HG03378 (cell line): ENCODE measurements around the gene RASA3.

Experiments used
- ATAC-seq: cut with Tn5 transposase; IDR thresholded peaks from one replicate; pipeline ENCODE4 v1.9.1; 2021; ENCODE audit warnings: mild to moderate bottlenecking, moderate library complexity; ENCODE audit not compliant: unreplicated experiment

Gene RASA3

GRCh38 chr13:114057166-114058050 is 75.0 kb downstream of the RASA3 start:
- no peak for ATAC-seq

GRCh38 chr13:114056205-114057013 is 76.0 kb downstream of the RASA3 start:
- ATAC-seq, result no peak

- ATAC-seq, result no peak
Measured at GRCh38 chr13:114055766-114056165, 76.7 kb downstream of the RASA3 start.

GRCh38 chr13:114054830-114055439 is 77.5 kb downstream of the RASA3 start:
- ATAC-seq, result no peak

DNA sequence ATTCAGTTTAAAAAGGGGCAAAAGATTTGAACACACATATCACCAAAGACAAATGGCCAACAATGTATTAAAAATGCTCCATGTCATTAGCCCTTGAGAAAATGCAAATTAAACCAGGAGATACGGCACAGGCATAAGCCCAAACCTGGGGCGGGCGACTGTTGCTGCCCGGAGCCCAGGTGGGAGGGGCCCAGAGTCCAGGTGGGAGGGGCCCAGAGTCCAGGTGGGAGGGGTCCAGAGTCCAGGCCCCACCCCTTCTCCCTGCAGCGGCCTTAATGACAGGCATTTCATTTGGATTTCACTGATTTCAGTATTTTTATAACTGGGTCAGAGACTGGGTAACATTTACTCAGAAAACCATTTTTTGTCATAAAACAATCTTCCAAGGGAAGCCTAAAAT is 78.2 kb downstream of the RASA3 start:
- ATAC-seq, result no peak

- ATAC-seq, result no peak
Measured at GRCh38 chr13:114053026-114053425, 79.4 kb downstream of the RASA3 start.

GRCh38 chr13:114050536-114051450 is 81.6 kb downstream of the RASA3 start:
- ATAC-seq, result no peak

DNA sequence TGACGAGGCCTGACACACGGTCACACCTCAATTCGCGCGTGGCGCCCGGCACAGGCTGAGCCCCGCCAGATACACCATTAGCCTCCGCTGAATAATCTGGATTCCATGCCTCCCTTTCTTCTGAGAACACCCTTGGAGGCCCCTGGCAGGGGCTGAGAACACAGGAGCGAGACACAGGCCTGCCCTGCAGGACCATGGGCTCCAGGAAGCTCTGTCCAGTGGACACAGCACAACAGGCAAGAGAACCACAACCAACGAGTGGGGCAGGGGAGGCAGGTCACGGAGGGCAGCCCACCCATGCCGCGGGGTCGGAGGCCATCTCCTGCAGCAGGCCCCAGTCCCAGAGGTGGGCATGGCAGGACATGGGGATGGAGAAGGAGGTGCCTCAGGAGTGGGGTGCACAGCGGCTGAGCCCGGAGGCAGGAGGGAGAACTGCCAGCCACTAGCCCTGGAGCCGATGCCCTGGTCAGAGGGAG is 82.8 kb downstream of the RASA3 start:
- no peak for ATAC-seq

GRCh38 chr13:114049026-114049425 is 83.4 kb downstream of the RASA3 start:
- ATAC-seq, result peak; percentile 40

GRCh38 chr13:114048443-114048842 is 84.0 kb downstream of the RASA3 start:
- no peak for ATAC-seq

- no peak for ATAC-seq
Measured at GRCh38 chr13:114047358-114047881, 85.0 kb downstream of the RASA3 start.

GRCh38 chr13:114046431-114046975 is 85.9 kb downstream of the RASA3 start:
- ATAC-seq, result no peak

GRCh38 chr13:114045113-114045735 is 87.2 kb downstream of the RASA3 start:
- ATAC-seq, result no peak

- no peak for ATAC-seq
Measured at GRCh38 chr13:114044486-114044885, 87.9 kb downstream of the RASA3 start.

- ATAC-seq, result no peak
Measured at GRCh38 chr13:114043421-114044053, 88.9 kb downstream of the RASA3 start.

DNA sequence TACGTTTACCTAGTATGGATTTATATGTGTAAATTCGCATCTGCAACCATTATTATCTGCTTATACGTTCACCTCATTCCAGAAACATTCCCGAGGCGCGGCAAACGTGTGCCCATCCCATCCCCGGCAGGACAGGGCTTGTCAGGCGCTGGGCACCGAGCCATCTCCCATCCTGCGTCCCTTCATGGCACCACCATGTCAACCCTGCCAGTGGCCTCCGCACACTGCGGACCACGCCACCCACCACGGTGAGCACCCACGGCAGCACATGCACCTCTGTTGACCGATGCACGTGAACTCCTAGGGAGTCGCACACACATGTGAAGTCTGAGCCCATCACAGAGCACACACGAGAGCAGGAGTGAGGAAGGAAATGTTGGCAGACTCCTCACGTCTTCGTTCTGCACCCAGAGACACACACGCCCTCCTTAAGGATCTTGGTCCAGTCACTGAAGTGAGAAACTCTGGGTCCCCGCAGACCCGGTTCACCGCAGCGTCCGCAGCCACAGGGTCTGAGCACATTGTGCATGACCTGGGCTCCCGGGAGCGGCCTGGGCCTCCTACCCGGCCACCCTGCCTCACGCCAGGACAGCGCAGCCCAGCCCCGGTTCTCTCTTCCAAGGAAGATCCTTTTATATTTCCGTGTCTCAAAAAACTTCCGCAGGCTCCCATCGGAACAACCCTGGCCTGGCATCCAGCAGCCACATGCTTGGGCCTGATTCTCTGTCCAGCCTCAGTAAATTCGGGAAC is 90.2 kb downstream of the RASA3 start:
- ATAC-seq, result no peak

DNA sequence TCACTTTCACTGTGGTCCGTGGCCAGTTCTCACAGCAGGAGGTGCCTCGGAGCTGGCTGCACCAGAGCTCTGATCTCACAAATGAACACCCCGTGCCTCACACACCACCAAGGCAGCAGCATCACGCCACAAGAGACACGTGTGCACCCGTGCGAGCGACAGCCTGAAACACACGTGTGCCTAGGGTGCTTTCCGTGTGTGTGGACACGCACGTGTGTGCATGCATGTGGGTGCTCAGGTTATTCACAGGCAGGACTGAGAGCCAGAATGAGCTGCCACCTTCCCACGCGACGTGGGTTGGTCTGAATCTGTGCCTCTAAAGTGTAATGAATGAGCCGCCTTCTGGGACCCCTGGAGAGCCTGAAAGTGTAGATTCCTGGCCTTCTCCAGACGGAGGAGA is 90.9 kb downstream of the RASA3 start:
- no peak for ATAC-seq

- no peak for ATAC-seq
Measured at GRCh38 chr13:114039471-114040141, 92.8 kb downstream of the RASA3 start.
